Gastrocnemius medialis (tissue), 4 donors: ENCODE data around the gene CASP9. TPM values are rescaled to one million over a fixed set of nuclear protein-coding genes. Genes with fewer than 3 reads are reported as not detected.

Source experiments
- ATAC-seq, 2 donors: fragments of 150-250 bp; one replicate each; pipeline ENCODE4 v1.9.1; 2016
- DNase-seq, 2 donors: peaks; one replicate each; pipeline ENCODE4 v3.0.0-alpha.2; 2019
- H3K27ac ChIP-seq, 4 donors: fragments of 200-600 bp; sonication (generic); 1 replicate in 1 of 4; 2 replicates in 3 of 4; pipeline ENCODE4 v1.5.1; 2016 to 2018; ENCODE audit warnings: mild to moderate bottlenecking in 2 of 4, moderate library complexity in 1 of 4
- H3K27me3 ChIP-seq, 3 donors: fragments of 200-600 bp; sonication (generic) in 2 of 3; 1 replicate in 1 of 3; 2 replicates in 2 of 3; pipeline versions ENCODE4 v1.5.1 to v1.6.0; 2016 to 2019; ENCODE audit warnings: mild to moderate bottlenecking in 1 of 3, moderate library complexity in 1 of 3
- H3K36me3 ChIP-seq, 2 donors: fragments of 200-600 bp; sonication (generic) in 1 of 2; one replicate each; pipeline ENCODE4 v1.5.1; 2017 to 2018
- H3K4me1 ChIP-seq, 2 donors: fragments of 200-600 bp; sonication (generic) in 1 of 2; one replicate each; pipeline ENCODE4 v1.5.1; 2016 to 2017; ENCODE audit warnings: mild to moderate bottlenecking in 2 of 2
- H3K4me3 ChIP-seq, 4 donors: fragments of 200-600 bp; sonication (generic) in 3 of 4; 1 replicate in 1 of 4; 2 replicates in 3 of 4; pipeline ENCODE4 v1.5.1; 2016 to 2019; ENCODE audit warnings: mild to moderate bottlenecking in 2 of 4
- H3K9me3 ChIP-seq, 3 donors: fragments of 200-600 bp; sonication (generic) in 2 of 3; 1 replicate in 1 of 3; 2 replicates in 2 of 3; pipeline ENCODE4 v1.5.1; 2016 to 2019
- CTCF ChIP-seq, 5 experiments: fragments of 450-650 bp in 3 of 5; fragments of 200-600 bp in 2 of 5; sonication (generic) in 2 of 5; IDR thresholded peaks in 4 of 5; conservative IDR thresholded peaks in 1 of 5; 1 replicate in 4 of 5; 2 replicates in 1 of 5; pipeline ENCODE4 v1.5.1; 2016 to 2019; ENCODE audit warnings: antibody characterized with exemption in 5 of 5, mild to moderate bottlenecking in 3 of 5, moderate library complexity in 3 of 5
- POLR2A ChIP-seq, 2 donors: fragments of 450-650 bp; IDR thresholded peaks; one replicate each; pipeline ENCODE4 v1.6.1; 2017; ENCODE audit warnings: antibody characterized with exemption in 2 of 2, mild to moderate bottlenecking in 2 of 2, moderate library complexity in 2 of 2
- in situ Hi-C, 4 donors: fragments of 200-750 bp; cut with MboI; loops; one replicate each; pipeline versions ENCODE4 v1.15.0 to v1.8.0; 2017; ENCODE audit warnings: low sequenced_read_pairs in 4 of 4
- intact Hi-C: fragments of 100-400 bp; cut with DNase I; formaldehyde crosslinking; loops from one replicate; pipeline ENCODE4 v1.15.1; 2023; ENCODE audit warnings: low total_unique reads
- total RNA-seq, 4 donors: library from RNA; depleted of rRNA; stranded (reverse); fragments of >200 nt; gene quantifications; one replicate each; pipeline versions ENCODE4 v1.1.0 to v1.2.3, GENCODE V29; 2016

CASP9 gene
- total RNA-seq, 4 donors from 2014 or later, result 5.2 to 9.6 (median 8.0) TPM

GRCh38 chr1:15445390-15446122 is 78.5 kb downstream of the CASP9 start:
- H3K27me3 ChIP-seq, result no peaks in the 10 kb centered on the region
- intact Hi-C loops, result no loop called here
- TF ChIP-seq CTCF (IDR thresholded peaks at IDR 0.05 in 4 of 5, conservative IDR thresholded peaks at IDR 0.05 in 1 of 5), result no peak
- no peak for TF ChIP-seq POLR2A (IDR thresholded peaks at IDR 0.05)
- no peaks in the 10 kb centered on the region for H3K9me3 ChIP-seq
- no peaks in the 10 kb centered on the region for H3K36me3 ChIP-seq
- no peak overlapping the region for H3K27ac ChIP-seq
- in situ Hi-C loops, result loop anchor here in 2 of 4 donors (25.0 kb wide), 2 partner anchors 308 to 333 kb away; no protein-coding TSS in a partner anchor
- DNase-seq (no peak), ATAC-seq (no peak)
- no peak overlapping the region for H3K4me3 ChIP-seq
- H3K4me1 ChIP-seq, result no peaks in the 10 kb centered on the region

- Histone ChIP-seq H3K27ac (no peak overlapping the region), H3K27me3 (no peaks in the 10 kb centered on the region), H3K9me3 (no peaks in the 10 kb centered on the region), H3K36me3 (no peaks in the 10 kb centered on the region), H3K4me1 (no peaks in the 10 kb centered on the region), H3K4me3 (no peak overlapping the region)
- in situ Hi-C loops (loop anchor here in 2 of 4 donors (25.0 kb wide), 2 partner anchors 307 to 332 kb away; no protein-coding TSS in a partner anchor), intact Hi-C loops (no loop called here)
- ATAC-seq, result no peak
- no peak for TF ChIP-seq CTCF (IDR thresholded peaks at IDR 0.05 in 4 of 5, conservative IDR thresholded peaks at IDR 0.05 in 1 of 5)
- TF ChIP-seq POLR2A (IDR thresholded peaks at IDR 0.05), result no peak
- no peak for DNase-seq
Measured at GRCh38 chr1:15444468-15445389, 79.3 kb downstream of the CASP9 start.

- Histone ChIP-seq H3K4me3 (no peak overlapping the region), H3K27me3 (no peaks in the 10 kb centered on the region), H3K4me1 (no peaks in the 10 kb centered on the region), H3K36me3 (no peaks in the 10 kb centered on the region), H3K9me3 (no peaks in the 10 kb centered on the region), H3K27ac (no peak overlapping the region)
- DNase-seq (no peak), ATAC-seq (no peak)
- in situ Hi-C loops (loop anchor here in 2 of 4 donors (25.0 kb wide), 2 partner anchors 306 to 331 kb away; no protein-coding TSS in a partner anchor), intact Hi-C loops (no loop called here)
- TF ChIP-seq CTCF (IDR thresholded peaks at IDR 0.05 in 4 of 5, conservative IDR thresholded peaks at IDR 0.05 in 1 of 5), result no peak
- no peak for TF ChIP-seq POLR2A (IDR thresholded peaks at IDR 0.05)
Measured at GRCh38 chr1:15443281-15443680, 80.7 kb downstream of the CASP9 start.

DNA sequence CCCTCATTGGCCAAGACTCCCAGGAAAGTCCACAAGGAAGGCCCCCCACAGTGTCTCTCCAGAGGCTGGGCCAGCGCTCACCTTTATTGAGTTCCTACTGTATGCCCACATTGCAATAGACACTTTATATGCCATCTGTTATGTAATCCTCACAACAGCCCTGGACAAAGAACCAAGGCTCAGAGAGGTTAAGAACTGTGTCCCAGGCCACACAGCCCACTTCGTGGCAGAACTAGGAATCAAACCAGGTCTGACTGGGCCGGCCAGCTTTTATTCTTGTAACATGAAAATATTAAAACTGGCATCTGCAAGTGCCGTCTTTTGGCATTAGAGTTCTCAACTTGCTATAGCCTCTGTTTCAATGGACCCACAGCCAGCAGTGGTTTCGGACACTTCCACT is 81.3 kb downstream of the CASP9 start:
- TF ChIP-seq CTCF (IDR thresholded peaks at IDR 0.05 in 4 of 5, conservative IDR thresholded peaks at IDR 0.05 in 1 of 5) (no peak), POLR2A (IDR thresholded peaks at IDR 0.05) (no peak)
- H3K36me3 ChIP-seq, result no peaks in the 10 kb centered on the region
- no peaks in the 10 kb centered on the region for H3K9me3 ChIP-seq
- ATAC-seq (no peak), DNase-seq (no peak)
- intact Hi-C loops, result no loop called here
- H3K4me1 ChIP-seq, result no peaks in the 10 kb centered on the region
- in situ Hi-C loops, result loop anchor here in 2 of 4 donors (25.0 kb wide), 2 partner anchors 305 to 330 kb away; no protein-coding TSS in a partner anchor
- no peak overlapping the region for H3K27ac ChIP-seq
- no peak overlapping the region for H3K4me3 ChIP-seq
- no peaks in the 10 kb centered on the region for H3K27me3 ChIP-seq
